K562 (cell line): Measurements from ENCODE around the gene GABRA4. TPM values are rescaled to one million over a fixed set of nuclear protein-coding genes. Genes with fewer than 3 reads are reported as not detected.

ENCODE experiments used
- ATAC-seq: fragments of 200-7000 bp; cut with Tn5 transposase; 3 replicates; pipeline ENCODE4 v1.9.1; 2020; ENCODE audit warnings: moderate library complexity
- BruUV-seq: library from RNA; stranded (reverse); fragments of 400-500 nt; replicated peaks from 2 replicates; lab custom pipeline; 2021; lab: Mats Ljungman, UMichigan
- CTCF ChIA-PET: fragments of 300-600 bp; formaldehyde crosslinking; extraction: SDS; loops from one replicate; lab custom pipeline; 2021; ENCODE audit warnings: low intra/inter-chr PET ratio; lab: Yijun Ruan, JAX
- POLR2A ChIA-PET: fragments of 300-600, 350-650 bp; sonication (Branson Sonifier 250); formaldehyde crosslinking; extraction: SDS; loops from one replicate; lab custom pipeline; 2021; ENCODE audit warnings: antibody characterized with exemption, inconsistent platforms; lab: Yijun Ruan, JAX
- DNase-seq, 4 experiments: peaks; one replicate each; pipeline versions ENCODE4 v3.0.0 to v3.0.0-alpha.2; 2011 to 2018; ENCODE audit warnings: low spot score in 3 of 4, mixed read lengths in 3 of 4; ENCODE audit errors: extremely low read depth in 1 of 4
- FAIRE-seq: peaks from 2 replicates; lab custom pipeline; 2011; peaks lifted over from hg19 to GRCh38; lab: Jason Lieb, UNC
- H2AFZ ChIP-seq: 2 replicates; pipeline ENCODE4 v1.6.0; 2011; ENCODE audit warnings: low read depth, low read length, control low read depth, inconsistent platforms
- H3K27ac ChIP-seq: fragments of 200-600 bp; 3 replicates; pipeline ENCODE4 v1.8.0; 2011; ENCODE audit warnings: low read depth, mild to moderate bottlenecking, control low read depth, inconsistent platforms, low read length, moderate library complexity, mixed read lengths; ENCODE audit errors: extremely low read depth
- H3K27me3 ChIP-seq, 2 experiments: fragments of 300-600 bp in 1 of 2; 2 replicates in 1 of 2; 3 replicates in 1 of 2; pipeline versions ENCODE4 v1.6.0 to v1.8.0; 2011; ENCODE audit warnings: inconsistent platforms in 2 of 2, low read length in 2 of 2, mild to moderate bottlenecking in 1 of 2, mixed read lengths in 1 of 2, moderate library complexity in 1 of 2; ENCODE audit not compliant: control insufficient read depth in 2 of 2, insufficient read depth in 2 of 2
- H3K36me3 ChIP-seq: fragments of 300-600 bp; 3 replicates; pipeline ENCODE4 v1.8.0; 2011; ENCODE audit warnings: mild to moderate bottlenecking, low read length, inconsistent platforms; ENCODE audit not compliant: control insufficient read depth, insufficient read depth
- H3K4me1 ChIP-seq, 2 experiments: fragments of 200-600 bp in 1 of 2; replicated peaks in 1 of 2; 2 replicates in 1 of 2; 3 replicates in 1 of 2; pipeline versions ENCODE4 v1.5.1 to v1.8.0; 2011; ENCODE audit warnings: inconsistent platforms in 2 of 2, low read length in 2 of 2, mild to moderate bottlenecking in 1 of 2, mixed read lengths in 1 of 2, moderate library complexity in 1 of 2; ENCODE audit not compliant: control insufficient read depth in 2 of 2, insufficient read depth in 2 of 2
- H3K4me2 ChIP-seq: 2 replicates; pipeline ENCODE4 v1.6.1; 2011; ENCODE audit warnings: low read length, control low read depth, inconsistent platforms, mixed read lengths; ENCODE audit not compliant: insufficient read depth
- H3K4me3 ChIP-seq: fragments of 200-600 bp; sonication (generic), shearing (Covaris generic); 2 replicates; pipeline ENCODE4 v1.5.1; 2016; ENCODE audit warnings: control low read depth, inconsistent platforms
- H3K79me2 ChIP-seq: fragments of 200-600 bp; 3 replicates; pipeline ENCODE4 v1.8.0; 2011; ENCODE audit warnings: low read length, inconsistent platforms; ENCODE audit not compliant: control insufficient read depth, insufficient read depth
- H3K9ac ChIP-seq, 2 experiments: 2 replicates each; pipeline versions ENCODE4 v1.6.0 to v1.6.1; 2011; ENCODE audit warnings: low read depth in 2 of 2, low read length in 2 of 2, control low read depth in 1 of 2, inconsistent platforms in 1 of 2, mild to moderate bottlenecking in 1 of 2, mixed read lengths in 1 of 2; ENCODE audit not compliant: insufficient read depth in 1 of 2
- H3K9me1 ChIP-seq: one replicate; pipeline ENCODE4 v1.6.0; 2011; ENCODE audit warnings: inconsistent platforms, mild to moderate bottlenecking, low read length, moderate library complexity; ENCODE audit not compliant: control insufficient read depth, insufficient read depth
- H3K9me3 ChIP-seq: replicated peaks from 2 replicates; pipeline ENCODE4 v1.5.1; 2011; ENCODE audit warnings: low read depth, low read length, inconsistent platforms; ENCODE audit not compliant: control insufficient read depth, insufficient read depth
- H4K20me1 ChIP-seq: replicated peaks from 2 replicates; pipeline ENCODE4 v1.6.1; 2011; ENCODE audit warnings: low read length, inconsistent platforms, mixed read lengths; ENCODE audit not compliant: control insufficient read depth, insufficient read depth
- AFF4 ChIP-seq: sonication (generic); formaldehyde crosslinking; IDR thresholded peaks from 2 replicates; pipeline ENCODE4 v1.8.0; 2023; ENCODE audit warnings: mild to moderate bottlenecking, missing genetic modification reagents
- CXXC5 ChIP-seq: fragments of 250-450 bp; sonication (Bioruptor Pico); IDR thresholded peaks from 2 replicates; pipeline ENCODE4 v1.8.0; 2022; ENCODE audit warnings: inconsistent platforms, mild to moderate bottlenecking, moderate library complexity
- GABPA ChIP-seq: fragments of 200-800 bp; sonication (Bioruptor generic); conservative IDR thresholded peaks from 2 replicates; pipeline ENCODE4 v1.6.1; 2016; ENCODE audit warnings: low read depth, missing genetic modification characterization, missing compliant biosample characterization
- HMG20B ChIP-seq: fragments of 250-450 bp; sonication (Bioruptor Pico); IDR thresholded peaks from 2 replicates; pipeline ENCODE4 v1.5.0; 2021; ENCODE audit warnings: mild to moderate bottlenecking
- MBD1 ChIP-seq: fragments of 250-450 bp; sonication (Bioruptor Pico); IDR thresholded peaks from 2 replicates; pipeline ENCODE4 v1.8.0; 2022; ENCODE audit warnings: inconsistent platforms
- PBX2 ChIP-seq, 2 experiments: IDR thresholded peaks in 1 of 2; conservative IDR thresholded peaks in 1 of 2; 2 replicates each; pipeline ENCODE4 v1.6.1; 2016; ENCODE audit warnings: low read depth in 2 of 2, mild to moderate bottlenecking in 1 of 2, missing compliant biosample characterization in 1 of 2, missing genetic modification characterization in 1 of 2, moderate library complexity in 1 of 2
- PYGO2 ChIP-seq: fragments of 450-650 bp; IDR thresholded peaks from 2 replicates; pipeline ENCODE4 v1.6.1; 2016; ENCODE audit warnings: mild to moderate bottlenecking, missing genetic modification characterization, moderate library complexity, missing compliant biosample characterization
- SIN3A ChIP-seq, 2 experiments: fragments of 150-350 bp in 1 of 2; IDR thresholded peaks; 2 replicates each; pipeline ENCODE4 v1.6.1; 2011 to 2016; ENCODE audit warnings: borderline replicate concordance in 2 of 2, low read depth in 2 of 2, low read length in 2 of 2, mild to moderate bottlenecking in 2 of 2, moderate library complexity in 2 of 2; ENCODE audit not compliant: control insufficient read depth in 1 of 2
- USF2 ChIP-seq: sonication (generic); formaldehyde crosslinking; IDR thresholded peaks from 2 replicates; pipeline ENCODE4 v1.5.0; 2020; ENCODE audit warnings: missing genetic modification reagents
- ZBTB12 ChIP-seq: fragments of 250-450 bp; sonication (Bioruptor Pico); IDR thresholded peaks from 2 replicates; pipeline ENCODE4 v1.4.0; 2020
- WGBS: fragments of 100-300 bp; shearing (Covaris generic); methylation state at CpG from one replicate; pipeline ENCODE4 v1.1.6; 2016; ENCODE audit warnings: low coverage, mixed read lengths; ENCODE audit not compliant: insufficient coverage; ENCODE audit errors: missing lambda C conversion rate; 5-methylcytosine and 5-hydroxymethylcytosine counted together
- in situ Hi-C: fragments of 300-500 bp; cut with MboI; formaldehyde crosslinking; loops from 4 replicates; pipeline ENCODE4 v1.15.0; 2018; ENCODE audit warnings: inconsistent platforms, mixed read lengths
- intact Hi-C: fragments of 100-400 bp; cut with micrococcal nuclease; formaldehyde crosslinking; loops from 2 replicates; pipeline ENCODE4 v1.14.2; 2022
- polyA plus RNA-seq, 8 experiments: library from polyadenylated mRNA; depleted of rRNA in 4 of 8; stranded (reverse) in 5 of 8; unstranded in 3 of 8; fragments of >200 nt; fragmentation: Nextera tagmentation in 2 of 8; fragmentation: Illumina TruSeq in 1 of 8; extraction: Ambion mirVana in 2 of 8; extraction: Trizol in 1 of 8; gene quantifications; 2 replicates each; pipeline versions ENCODE4 v1.2.1 to v1.2.3, GENCODE V29; 2011 to 2014; ENCODE audit warnings: inconsistent platforms in 1 of 8, missing spikeins in 1 of 8
- total RNA-seq, 7 experiments: library from RNA; depleted of rRNA in 6 of 7; stranded (reverse); fragments of >200 nt in 6 of 7; fragmentation: Illumina TruSeq in 2 of 7; extraction: Trizol in 2 of 7; gene quantifications; 2 replicates each; pipeline versions ENCODE4 v1.2.1 to v1.2.3, GENCODE V29; 2011 to 2021; ENCODE audit warnings: low replicate concordance in 1 of 7

Gene GABRA4
- total and polyA plus RNA-seq, 9 of the 15 experiments (the other 6 are each of a cell fraction or from before 2014, with no cell fraction given), result not detected

- Histone ChIP-seq H3K9ac (no peak within 1 kb of the TSS), H3K9me1 (no peaks in the 10 kb centered on the region), H3K36me3 (no peaks in the 10 kb centered on the region), H3K4me2 (no peak within 1 kb of the TSS), H3K27me3 (no peaks in the 10 kb centered on the region), H3K4me3 (no peak within 1 kb of the TSS), H3K27ac (no peak within 1 kb of the TSS), H4K20me1 (no peaks in the 10 kb centered on the region), H3K9me3 (no peaks in the 10 kb centered on the region), H2AFZ (no peak within 1 kb of the TSS), H3K4me1 (no peaks in the 10 kb centered on the region), H3K79me2 (no peaks in the 10 kb centered on the region)
- in situ Hi-C loops, result no loop called here
- FAIRE-seq, result no peak
- ChIA-PET POLR2A (no interaction called here), CTCF (no interaction called here)
- no TSS peak for BruUV-seq
- peak in 2 of 4 experiments; percentile 3 to 4 for DNase-seq
- no peak for ATAC-seq
- intact Hi-C loops, result no loop called here
- WGBS, result 6% methylated on average over 12 of the region's 12 CpGs
- TF ChIP-seq ZBTB12 (CRISPR knock-in tag), result 0 out of 2 replicates have a peak, but pooled peaks have one; percentile 43
- TF ChIP-seq PBX2 (CRISPR knock-in tag; IDR thresholded peaks at IDR 0.05; ENCODE audit: low read depth), result no peak
- TF ChIP-seq PBX2 (tag; conservative IDR thresholded peaks at IDR 0.05; ENCODE audit: low read depth), result no peak
- peak; percentile 39 for TF ChIP-seq USF2 (CRISPR knock-in tag)
- TF ChIP-seq AFF4 (CRISPR knock-in tag), result no peak
- no peak for TF ChIP-seq PYGO2
- TF ChIP-seq HMG20B (CRISPR knock-in tag), result no peak
- peak; percentile 71 for TF ChIP-seq GABPA
- 0 out of 2 replicates have a peak, but pooled peaks have one; percentile 34 for TF ChIP-seq CXXC5 (CRISPR knock-in tag)
- no peak for TF ChIP-seq MBD1 (CRISPR knock-in tag)
- no peak for TF ChIP-seq SIN3A (IDR thresholded peaks at IDR 0.05; ENCODE audit: borderline replicate concordance in 2 of 2, control insufficient read depth in 1 of 2, low read depth in 2 of 2, low read length in 2 of 2)
These were observed 84.3 kb downstream of the GABRA4 start, which contains the start of gene COX7B2 for GRCh38 chr4:46909078-46909477. COX7B2 (minus strand) TSS chr4:46909245; CDS start chr4:46735192, 174,053 bp downstream.
